Measurements from ENCODE around the gene C10orf71.

GRCh38 chr10:49361735-49362568, 63.0 kb downstream of the C10orf71 start:
- no peak for TF ChIP-seq CTCF (IDR thresholded peaks at IDR 0.05)
- no peak for TF ChIP-seq POLR2A (IDR thresholded peaks at IDR 0.05)
